GM18907 (cell line): ENCODE results near the gene FAM171A2.
"Not testable (repeated sequence)": the region's sequence is repeated elsewhere in the genome, so short reads cannot be mapped to it uniquely, and the experiment has no call there.

Experiments used
- ATAC-seq: cut with Tn5 transposase; IDR thresholded peaks from one replicate; pipeline ENCODE4 v1.9.1; 2021; ENCODE audit warnings: mild to moderate bottlenecking, moderate library complexity; ENCODE audit not compliant: unreplicated experiment

Gene FAM171A2

GRCh38 chr17:44347206-44348055 is 16.2 kb downstream of the FAM171A2 start:
- peak; percentile 10 for ATAC-seq

DNA sequence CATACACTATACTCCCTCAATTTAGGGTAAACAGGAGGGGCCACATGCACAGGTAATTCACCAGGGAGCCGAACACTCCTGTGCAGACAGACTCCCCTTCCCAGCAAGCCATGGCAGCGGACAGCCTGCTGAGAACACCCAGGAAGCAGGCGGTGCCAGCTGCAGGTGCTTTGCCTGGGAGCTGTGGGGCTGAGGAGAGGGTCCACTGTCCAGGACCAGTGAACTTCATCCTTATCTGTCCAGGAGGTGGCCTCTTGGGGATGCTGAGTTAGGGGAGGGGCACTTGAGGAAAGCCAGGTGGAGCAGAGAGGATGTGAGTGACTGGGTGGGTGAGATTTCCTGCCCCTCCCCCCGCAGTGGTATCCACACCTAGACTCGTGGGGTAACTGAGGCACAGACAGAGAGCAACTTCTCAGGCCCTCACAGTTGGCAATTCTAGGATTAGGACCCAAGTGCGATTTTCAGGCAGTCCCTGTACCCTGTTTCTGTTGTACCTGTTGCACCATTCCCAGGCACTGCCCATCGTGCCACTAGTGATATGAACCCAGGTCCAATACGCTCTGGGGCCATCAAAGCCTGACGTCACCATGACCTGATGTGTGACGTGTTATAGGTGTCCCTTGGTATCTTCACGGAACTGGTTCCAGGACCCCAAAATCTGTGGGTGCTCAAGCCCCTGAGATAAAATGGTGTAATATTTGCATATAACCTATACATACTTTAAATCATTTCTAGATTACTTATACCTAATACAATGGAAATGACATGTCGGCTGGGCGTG is 17.4 kb downstream of the FAM171A2 start:
- no peak for ATAC-seq

GRCh38 chr17:44345454-44346026 is 18.1 kb downstream of the FAM171A2 start:
- peak; percentile 6 for ATAC-seq

DNA sequence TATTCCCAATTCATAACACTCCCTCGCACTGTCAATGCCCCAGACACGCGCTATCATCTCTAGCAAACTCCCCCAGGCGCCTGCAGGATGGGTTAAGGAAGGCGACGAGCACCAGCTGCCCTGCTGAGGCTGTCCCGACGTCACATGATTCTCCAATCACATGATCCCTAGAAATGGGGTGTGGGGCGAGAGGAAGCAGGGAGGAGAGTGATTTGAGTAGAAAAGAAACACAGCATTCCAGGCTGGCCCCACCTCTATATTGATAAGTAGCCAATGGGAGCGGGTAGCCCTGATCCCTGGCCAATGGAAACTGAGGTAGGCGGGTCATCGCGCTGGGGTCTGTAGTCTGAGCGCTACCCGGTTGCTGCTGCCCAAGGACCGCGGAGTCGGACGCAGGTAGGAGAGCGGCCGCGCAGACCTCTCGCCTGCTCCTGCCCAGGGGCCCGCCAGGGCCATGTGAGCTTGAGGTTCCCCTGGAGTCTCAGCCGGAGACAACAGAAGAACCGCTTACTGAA is 18.7 kb downstream of the FAM171A2 start, which contains the start of gene GRN:
GRN (plus strand) TSS at position 364 of the 515 bp plus-strand sequence. CDS start 3,863 bp downstream, outside the sequence.
- peak; percentile 59 for ATAC-seq

DNA sequence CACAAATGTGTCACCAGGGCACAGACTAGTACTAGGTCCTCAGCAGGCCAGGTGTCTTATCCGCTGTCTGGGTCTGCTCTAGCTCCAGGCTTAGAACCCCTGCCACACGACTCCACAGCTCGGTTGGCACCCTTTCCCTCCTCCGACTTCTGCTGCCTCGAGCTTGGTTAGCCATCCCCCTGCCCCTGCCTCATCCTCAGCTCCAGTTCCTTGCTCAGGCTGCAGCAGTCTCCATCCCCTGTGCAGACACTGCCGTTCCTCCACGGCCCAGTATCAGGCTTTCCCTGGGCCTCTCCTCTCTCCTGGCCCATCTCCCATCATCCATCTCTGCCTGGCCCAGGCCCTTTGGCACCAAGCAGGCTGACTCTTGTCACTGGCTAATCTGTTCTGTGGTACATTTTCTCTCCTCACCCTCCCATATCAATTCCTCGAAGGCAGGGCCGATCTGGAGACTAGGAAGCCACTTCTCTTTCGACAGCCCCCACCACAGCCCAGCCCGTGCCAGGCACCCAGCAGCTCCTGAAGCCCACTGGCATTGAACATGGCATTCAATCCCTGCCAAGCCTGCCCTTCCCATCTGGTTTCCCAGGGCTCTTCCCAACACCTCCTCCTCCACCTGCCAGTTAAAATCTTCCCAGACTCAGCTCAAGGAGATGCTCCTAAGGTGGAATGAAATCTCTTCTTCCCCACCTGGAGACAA is 20.0 kb downstream of the FAM171A2 start:
- ATAC-seq = no peak

GRCh38 chr17:44340553-44340952 is 23.1 kb downstream of the FAM171A2 start:
- not testable (repeated sequence) for ATAC-seq

DNA sequence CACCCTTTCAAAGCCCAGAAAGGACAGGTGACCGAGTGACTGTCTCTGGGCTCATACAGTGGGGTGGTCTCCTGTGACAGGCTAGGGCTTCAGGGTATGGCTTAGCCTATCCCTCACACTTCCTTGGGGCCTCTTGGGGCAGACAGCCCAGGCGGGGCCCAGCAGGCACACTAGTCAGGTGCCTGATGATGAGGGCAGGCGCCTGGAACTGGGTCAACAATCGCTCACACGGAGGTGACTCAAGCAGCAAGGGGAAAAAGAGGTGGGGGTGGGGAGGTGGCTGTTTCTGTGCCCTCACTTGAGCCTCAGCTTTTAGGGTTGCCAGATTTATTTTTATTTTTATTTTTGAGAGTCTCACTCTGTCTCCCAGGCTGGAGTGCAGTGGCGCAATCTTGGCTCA is 25.0 kb downstream of the FAM171A2 start:
- ATAC-seq = no peak

GRCh38 chr17:44335968-44336367 is 27.7 kb downstream of the FAM171A2 start:
- no peak for ATAC-seq

- no peak for ATAC-seq
Measured at GRCh38 chr17:44335564-44335963, 28.1 kb downstream of the FAM171A2 start.

DNA sequence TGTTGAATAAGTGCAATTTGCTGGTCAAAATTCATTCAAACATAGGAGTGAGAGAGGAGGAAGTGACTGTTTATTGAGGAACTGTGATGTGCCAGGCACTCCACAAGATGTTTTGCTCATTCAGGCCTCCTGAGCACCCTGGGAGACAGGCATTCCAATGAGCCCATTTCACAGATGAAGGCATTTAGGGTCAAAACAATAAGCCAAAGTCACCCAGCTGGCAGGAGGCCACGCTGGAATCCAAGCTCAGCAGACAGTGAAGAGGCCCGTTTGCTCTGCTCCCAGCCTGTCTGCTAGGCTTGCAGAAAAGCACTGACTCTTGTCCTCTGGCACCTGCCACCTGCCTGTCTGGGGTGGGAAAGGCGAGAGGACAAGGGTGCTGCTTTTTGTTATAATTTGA is 28.9 kb downstream of the FAM171A2 start:
- ATAC-seq = no peak

DNA sequence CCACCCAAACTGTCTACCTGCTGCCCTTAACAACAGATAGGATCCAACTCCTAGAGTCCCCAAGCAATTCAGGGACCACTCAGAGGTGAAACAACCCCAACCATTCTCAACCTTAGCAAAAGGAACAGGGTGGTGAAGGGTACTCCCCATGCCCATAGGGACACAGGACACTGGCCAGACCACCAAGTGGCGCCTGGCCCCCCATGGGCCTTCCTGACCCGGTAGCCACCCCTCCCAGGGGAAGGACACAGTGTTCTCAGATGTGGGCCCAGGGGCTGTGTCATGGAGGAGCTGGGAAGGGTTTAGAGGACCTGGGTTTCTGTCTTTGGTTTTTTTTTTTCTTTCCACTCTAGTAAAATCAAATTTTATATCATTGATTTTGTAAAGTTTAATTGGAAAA is 29.3 kb downstream of the FAM171A2 start:
- no peak for ATAC-seq

DNA sequence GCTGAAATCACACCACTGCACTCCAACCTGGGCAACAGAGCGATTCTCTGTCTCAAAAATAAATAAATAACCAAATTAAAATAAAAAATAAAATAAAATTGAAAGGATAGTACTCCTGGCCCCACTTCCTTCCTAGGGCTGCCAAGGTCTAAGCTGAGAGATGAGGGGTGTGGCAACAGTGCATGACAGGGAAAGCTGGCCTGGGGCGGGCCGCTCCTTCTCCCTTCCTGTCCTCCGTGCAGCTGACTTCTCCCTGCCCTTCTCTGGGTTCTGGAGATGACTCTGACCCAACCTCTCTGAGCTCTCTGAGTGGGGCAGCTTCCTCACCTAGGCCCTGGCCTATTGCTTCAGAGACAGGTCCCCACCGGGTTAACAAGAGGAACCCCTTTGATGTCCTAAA is 30.3 kb downstream of the FAM171A2 start:
- ATAC-seq = no peak

- peak; percentile 40 for ATAC-seq
Measured at GRCh38 chr17:44331249-44331760, 32.3 kb downstream of the FAM171A2 start.

- not testable (repeated sequence) for ATAC-seq
Measured at GRCh38 chr17:44330263-44330662, 33.4 kb downstream of the FAM171A2 start.

DNA sequence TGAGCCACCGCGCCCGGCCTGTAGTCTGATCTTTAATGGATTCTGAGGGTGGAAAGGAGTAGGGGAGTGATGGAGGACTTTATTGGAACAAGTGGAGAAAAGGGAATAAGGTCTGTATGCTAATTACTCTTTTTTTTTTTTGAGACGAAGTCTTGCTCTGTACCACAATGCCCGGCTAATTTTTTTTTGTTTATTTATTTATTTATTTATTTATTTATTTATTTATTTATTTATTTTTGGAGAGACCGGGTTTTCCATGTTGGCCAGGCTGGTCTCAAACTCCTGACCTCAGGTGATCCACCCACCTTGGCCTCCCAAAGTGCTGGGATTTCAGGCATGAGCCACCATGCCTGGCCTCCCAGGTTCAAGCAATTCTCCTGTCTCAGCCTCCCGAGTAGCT is 34.1 kb downstream of the FAM171A2 start:
- ATAC-seq = not testable (repeated sequence)

GRCh38 chr17:44327715-44328449 is 35.8 kb downstream of the FAM171A2 start:
- no peak for ATAC-seq

DNA sequence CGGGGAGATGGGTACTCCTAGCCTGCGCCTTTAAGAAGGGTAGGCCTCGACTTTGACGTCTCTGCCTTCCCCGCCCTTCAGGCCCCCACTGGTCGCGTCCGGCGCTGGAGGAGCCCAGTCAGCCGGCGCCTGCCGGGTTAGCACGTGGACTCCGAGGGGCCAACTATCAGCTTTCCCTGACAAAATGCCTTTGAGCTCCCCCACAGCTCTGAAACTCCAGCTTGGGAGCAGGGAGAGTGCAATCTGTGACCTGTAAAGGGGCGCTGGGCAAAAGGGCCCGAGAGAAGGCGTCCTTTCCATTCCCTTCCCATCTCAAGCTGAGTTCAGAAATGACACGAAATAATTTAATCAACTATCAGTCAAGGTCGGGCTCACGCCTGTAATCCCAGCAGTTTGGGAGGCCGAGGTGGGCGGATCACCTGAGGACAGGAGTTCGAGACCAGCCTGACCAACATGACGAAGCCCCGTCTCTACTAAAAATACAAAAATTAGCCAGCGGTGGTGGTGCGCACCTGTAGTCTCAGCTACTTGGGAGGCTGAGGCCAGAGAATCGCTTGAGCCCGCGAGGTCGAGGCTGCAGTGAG is 36.7 kb downstream of the FAM171A2 start:
- ATAC-seq = peak; percentile 39

DNA sequence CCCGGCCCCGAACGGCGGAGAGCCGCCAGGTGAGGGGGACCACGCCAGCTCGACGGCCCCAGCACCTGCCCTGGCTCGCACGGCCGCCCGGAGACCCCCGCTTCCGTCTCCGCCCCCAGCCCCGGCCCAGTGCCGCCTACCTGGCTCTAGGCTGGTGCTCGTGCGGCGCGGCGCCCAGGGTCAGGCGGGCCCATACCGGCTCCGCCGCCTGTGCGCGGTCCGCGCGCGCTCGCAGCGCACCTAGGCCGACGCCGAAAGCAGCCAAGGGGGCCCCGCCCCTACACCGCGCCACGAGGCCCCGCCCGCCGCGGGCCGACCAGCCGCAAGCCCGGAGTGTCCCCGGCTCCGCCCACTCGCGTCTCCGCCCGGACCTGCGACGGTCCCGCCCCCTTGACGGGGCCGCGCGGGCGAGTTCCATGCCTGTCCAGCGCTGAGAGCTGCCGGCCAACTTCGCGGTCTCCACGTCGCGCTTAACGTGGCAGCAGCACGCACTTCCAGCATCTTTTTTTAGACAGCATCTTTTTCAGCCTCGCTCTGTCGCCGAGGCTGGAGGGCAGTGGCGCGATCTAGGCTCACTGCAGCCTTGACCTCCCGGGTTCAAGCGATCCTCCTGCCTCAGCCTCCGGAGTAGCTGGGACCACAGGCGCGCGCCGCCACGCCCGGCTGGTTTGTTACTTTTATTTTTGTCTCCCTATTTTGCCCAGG is 38.9 kb downstream of the FAM171A2 start, which contains the start of gene SLC25A39:
SLC25A39 (minus strand) TSS at position 253 of the 705 bp plus-strand sequence. CDS start 1,261 bp downstream, outside the sequence.
- peak; percentile 64 for ATAC-seq
